Right cardiac atrium (tissue), 5 donors: Measurements from ENCODE around the gene CALML3. TPM values are rescaled to one million over a fixed set of nuclear protein-coding genes. Genes with fewer than 3 reads are reported as not detected.
"Not testable (repeated sequence)": the region's sequence is repeated elsewhere in the genome, so short reads cannot be mapped to it uniquely, and the experiment has no call there.

Experiments
- ATAC-seq, 2 donors: fragments of 200-7000 bp; cut with Tn5 transposase; one replicate each; pipeline versions ENCODE4 v1.8.0 to v1.9.1; 2020; ENCODE audit warnings: moderate library complexity in 2 of 2, mild to moderate bottlenecking in 1 of 2
- DNase-seq, 3 donors: peaks; one replicate each; pipeline ENCODE4 v3.0.0-alpha.2; 2020
- H3K27ac ChIP-seq: one replicate; pipeline ENCODE4 v1.5.1; 2013; ENCODE audit warnings: mild to moderate bottlenecking, low read length, control low read depth, moderate library complexity
- H3K27me3 ChIP-seq: one replicate; pipeline ENCODE4 v1.6.1; 2013; ENCODE audit not compliant: control insufficient read depth, insufficient read depth
- H3K4me1 ChIP-seq: one replicate; pipeline ENCODE4 v1.6.1; 2013; ENCODE audit warnings: low read length; ENCODE audit not compliant: control insufficient read depth, insufficient read depth
- H3K4me3 ChIP-seq: one replicate; pipeline ENCODE4 v1.5.1; 2013; ENCODE audit warnings: low read length, control low read depth
- H3K9me3 ChIP-seq: one replicate; pipeline ENCODE4 v1.6.1; 2013; ENCODE audit warnings: low read length; ENCODE audit not compliant: control insufficient read depth
- WGBS: extraction: QIAGEN DNeasy Blood & Tissue Kit; methylation state at CpG from one replicate; pipeline ENCODE4 v1.1.7; 2013; 5-methylcytosine and 5-hydroxymethylcytosine counted together
- intact Hi-C, 4 donors: fragments of 100-400 bp; cut with DNase I; formaldehyde crosslinking; loops; one replicate each; pipeline versions ENCODE4 v1.11.0 to v1.14.0; 2022 to 2023
- polyA plus RNA-seq: library from polyadenylated mRNA; stranded (reverse); fragments of 200-250 nt; gene quantifications from one replicate; pipeline ENCODE4 v1.2.3, GENCODE V29; 2013
- total RNA-seq, 4 donors: library from RNA; stranded (reverse); fragmentation: NEBNext Ultra II Directional; extraction: Animal tissue kit (Norgen Biotek cat#: 25700); gene quantifications; one replicate each; pipeline ENCODE4 v1.2.1, GENCODE V29; 2021
- donor health status: healthy with polysubstance abuse.
- donor health status: DM: no; HTN: yes; CAD: no.
- donor health status: DM: no; HTN: no; CAD: no.
- donor health status: DM: no; HTN: yes; CAD: no; lungs with severe emphysema.
- donor health status: DM: yes; HTN: yes; CAD: no.

CALML3 gene
- total and polyA plus RNA-seq, 5 donors, result not detected

GRCh38 chr10:5555881-5556280 is 31.1 kb downstream of the CALML3 start:
- Histone ChIP-seq H3K9me3 (no peaks in the 10 kb centered on the region), H3K27me3 (no peaks in the 10 kb centered on the region), H3K27ac (no peak overlapping the region), H3K4me3 (no peak overlapping the region), H3K4me1 (no peaks in the 10 kb centered on the region)
- intact Hi-C loops, result loop anchor here in 1 of 4 donors (10.0 kb wide), 1 partner anchor 49 kb away; no protein-coding TSS in a partner anchor
- DNase-seq (no peak), ATAC-seq (no peak)
- 92% methylated on average over 5 of the region's 5 CpGs for WGBS

GRCh38 chr10:5556576-5556975 is 31.8 kb downstream of the CALML3 start:
- H3K4me1 ChIP-seq, result no peaks in the 10 kb centered on the region
- H3K27ac ChIP-seq, result no peak overlapping the region
- no peak overlapping the region for H3K4me3 ChIP-seq
- no peak for ATAC-seq
- no peaks in the 10 kb centered on the region for H3K9me3 ChIP-seq
- H3K27me3 ChIP-seq, result no peaks in the 10 kb centered on the region
- intact Hi-C loops, result loop anchor here in 1 of 4 donors (10.0 kb wide), 1 partner anchor 48 kb away; no protein-coding TSS in a partner anchor
- WGBS, result 81% methylated on average over 11 of the region's 11 CpGs
- no peak for DNase-seq

- Histone ChIP-seq H3K4me1 (no peaks in the 10 kb centered on the region), H3K9me3 (no peaks in the 10 kb centered on the region), H3K4me3 (no peak overlapping the region), H3K27me3 (no peaks in the 10 kb centered on the region), H3K27ac (no peak overlapping the region)
- no peak for DNase-seq
- 90% methylated on average over 19 of the region's 19 CpGs for WGBS
- intact Hi-C loops, result loop anchor here in 1 of 4 donors (10.0 kb wide), 1 partner anchor 48 kb away; no protein-coding TSS in a partner anchor
- no peak for ATAC-seq
These were observed 32.4 kb downstream of the CALML3 start for GRCh38 chr10:5557040-5557721.

- DNase-seq (peak in 1 of 3 donors; percentile 44), ATAC-seq (no peak)
- no peaks in the 10 kb centered on the region for H3K27me3 ChIP-seq
- no peaks in the 10 kb centered on the region for H3K9me3 ChIP-seq
- H3K27ac ChIP-seq, result no peak overlapping the region
- intact Hi-C loops, result loop anchor here in 1 of 4 donors (10.0 kb wide), 1 partner anchor 47 kb away; no protein-coding TSS in a partner anchor
- no peak overlapping the region for H3K4me3 ChIP-seq
- WGBS, result 89% methylated on average over 31 of the region's 31 CpGs
- no peaks in the 10 kb centered on the region for H3K4me1 ChIP-seq
These were observed 33.3 kb downstream of the CALML3 start for GRCh38 chr10:5557799-5558771.

GRCh38 chr10:5559022-5559421 is 34.3 kb downstream of the CALML3 start:
- not testable (repeated sequence) for H3K4me3 ChIP-seq, H3K27ac ChIP-seq, DNase-seq, H3K4me1 ChIP-seq, H3K27me3 ChIP-seq, H3K9me3 ChIP-seq, ATAC-seq
- 84% methylated on average over 9 of the region's 9 CpGs for WGBS
- intact Hi-C loops, result loop anchor here in 1 of 4 donors (10.0 kb wide), 1 partner anchor 46 kb away; no protein-coding TSS in a partner anchor

GRCh38 chr10:5559642-5560141 is 34.9 kb downstream of the CALML3 start:
- Histone ChIP-seq H3K9me3 (no peaks in the 10 kb centered on the region), H3K27me3 (no peaks in the 10 kb centered on the region), H3K4me1 (no peaks in the 10 kb centered on the region), H3K4me3 (no peak overlapping the region), H3K27ac (no peak overlapping the region)
- no peak for ATAC-seq
- WGBS, result 48% methylated on average over 9 of the region's 9 CpGs
- intact Hi-C loops, result loop anchor here in 1 of 4 donors (10.0 kb wide), 1 partner anchor 45 kb away; no protein-coding TSS in a partner anchor
- no peak for DNase-seq

- Histone ChIP-seq H3K4me1 (no peaks in the 10 kb centered on the region), H3K9me3 (no peaks in the 10 kb centered on the region), H3K27ac (no peak overlapping the region), H3K4me3 (no peak overlapping the region), H3K27me3 (no peaks in the 10 kb centered on the region)
- WGBS, result 84% methylated on average over 10 of the region's 10 CpGs
- intact Hi-C loops, result no loop called here
- DNase-seq (no peak), ATAC-seq (no peak)
These were observed 35.5 kb downstream of the CALML3 start for GRCh38 chr10:5560142-5560816.

GRCh38 chr10:5560817-5561703 is 36.3 kb downstream of the CALML3 start:
- H3K4me3 ChIP-seq, result no peak overlapping the region
- no peaks in the 10 kb centered on the region for H3K27me3 ChIP-seq
- no peaks in the 10 kb centered on the region for H3K4me1 ChIP-seq
- DNase-seq (no peak), ATAC-seq (no peak)
- intact Hi-C loops, result no loop called here
- no peaks in the 10 kb centered on the region for H3K9me3 ChIP-seq
- no peak overlapping the region for H3K27ac ChIP-seq
- WGBS, result 93% methylated on average over 28 of the region's 28 CpGs

- no peak for ATAC-seq
- intact Hi-C loops, result no loop called here
- H3K4me3 ChIP-seq, result no peak overlapping the region
- H3K9me3 ChIP-seq, result no peaks in the 10 kb centered on the region
- H3K4me1 ChIP-seq, result no peaks in the 10 kb centered on the region
- WGBS, result 95% methylated on average over 13 of the region's 13 CpGs
- H3K27ac ChIP-seq, result no peak overlapping the region
- H3K27me3 ChIP-seq, result no peaks in the 10 kb centered on the region
- no peak for DNase-seq
These were observed 37.2 kb downstream of the CALML3 start for GRCh38 chr10:5561704-5562645.
